Common myeloid progenitor, CD34-positive (primary cell): ENCODE results near the gene XYLT1.

Experiments
- CTCF ChIA-PET: fragments of 350-600 bp; sonication (Branson Sonifier 250); formaldehyde crosslinking; loops from one replicate; lab custom pipeline; 2021; ENCODE audit warnings: antibody characterized with exemption; lab: Charles Lee
- POLR2A ChIA-PET: fragments of 350-600 bp; sonication (Branson Sonifier 250); formaldehyde crosslinking; loops from one replicate; lab custom pipeline; 2021; ENCODE audit warnings: antibody characterized with exemption; lab: Charles Lee
- DNase-seq, 3 donors: peaks; one replicate each; pipeline versions ENCODE4 v3.0.0 to v3.0.0-alpha.2; 2013
- H3K27ac ChIP-seq, 2 experiments: 1 replicate in 1 of 2; 2 replicates in 1 of 2; pipeline ENCODE4 v1.7.0; 2013; ENCODE audit warnings: inconsistent platforms in 2 of 2, low read length in 2 of 2, mild to moderate bottlenecking in 2 of 2, low read depth in 1 of 2, moderate library complexity in 1 of 2; ENCODE audit not compliant: severe bottlenecking in 2 of 2, insufficient read depth in 1 of 2, poor library complexity in 1 of 2
- H3K27me3 ChIP-seq, 5 experiments: replicated peaks in 2 of 5; 1 replicate in 3 of 5; 2 replicates in 2 of 5; pipeline versions ENCODE4 v1.6.1 to v1.7.0; 2013; ENCODE audit warnings: low read length in 4 of 5, mild to moderate bottlenecking in 2 of 5, moderate library complexity in 2 of 5, inconsistent platforms in 1 of 5; ENCODE audit not compliant: insufficient read depth in 5 of 5, control insufficient read depth in 4 of 5
- H3K36me3 ChIP-seq, 4 experiments: 1 replicate in 2 of 4; 2 replicates in 2 of 4; pipeline versions ENCODE4 v1.6.1 to v1.7.0; 2013; ENCODE audit warnings: low read length in 3 of 4, control low read depth in 1 of 4, mild to moderate bottlenecking in 1 of 4; ENCODE audit not compliant: control insufficient read depth in 4 of 4, insufficient read depth in 4 of 4
- H3K4me1 ChIP-seq, 4 experiments: 1 replicate in 3 of 4; 2 replicates in 1 of 4; pipeline versions ENCODE4 v1.6.1 to v1.7.1; 2013; ENCODE audit warnings: low read length in 3 of 4, mild to moderate bottlenecking in 3 of 4, control low read depth in 1 of 4, inconsistent platforms in 1 of 4, moderate library complexity in 1 of 4; ENCODE audit not compliant: control insufficient read depth in 4 of 4, insufficient read depth in 4 of 4; ENCODE audit errors: control extremely low read depth in 1 of 4
- H3K4me3 ChIP-seq, 7 experiments: 1 replicate in 4 of 7; 2 replicates in 3 of 7; pipeline versions ENCODE4 v1.5.1 to v1.7.0; 2013; ENCODE audit warnings: mild to moderate bottlenecking in 7 of 7, low read length in 6 of 7, moderate library complexity in 6 of 7, inconsistent platforms in 2 of 7, low read depth in 2 of 7, control low read depth in 1 of 7; ENCODE audit not compliant: insufficient read depth in 4 of 7, control insufficient read depth in 1 of 7; ENCODE audit errors: extremely low read depth in 1 of 7
- H3K9me3 ChIP-seq, 5 experiments: 1 replicate in 4 of 5; 2 replicates in 1 of 5; pipeline versions ENCODE4 v1.6.1 to v1.7.1; 2013; ENCODE audit warnings: low read length in 4 of 5, mild to moderate bottlenecking in 2 of 5, inconsistent platforms in 1 of 5, low read depth in 1 of 5, moderate library complexity in 1 of 5; ENCODE audit not compliant: control insufficient read depth in 4 of 5, insufficient read depth in 2 of 5; ENCODE audit errors: control extremely low read depth in 1 of 5
- WGBS: methylation state at CpG from one replicate; pipeline ENCODE4 v1.1.5; 2013; ENCODE audit not compliant: insufficient coverage; 5-methylcytosine and 5-hydroxymethylcytosine counted together

XYLT1 gene

GRCh38 chr16:17453364-17454038, 17.3 kb downstream of the XYLT1 start:
- H3K27ac ChIP-seq: no peak overlapping the region
- POLR2A ChIA-PET: interaction anchor here (0.6 kb wide), 1 partner anchor 234 kb away, joined by 4 read pairs; no protein-coding TSS in a partner anchor
- no peaks in the 10 kb centered on the region for H3K9me3 ChIP-seq
- H3K27me3 ChIP-seq: no peaks in the 10 kb centered on the region
- no peak for DNase-seq
- CTCF ChIA-PET: interaction anchor here (0.7 kb wide), 1 partner anchor 11 kb away, joined by 3 read pairs; no protein-coding TSS in a partner anchor
- 95% methylated on average over 6 of the region's 8 CpGs for WGBS
- peaks cover 0 to 28% (median 11%) of the 10 kb centered on the region in 4 experiments for H3K36me3 ChIP-seq
- H3K4me3 ChIP-seq: no peak overlapping the region
- peaks cover 3 to 36% (median 11%) of the 10 kb centered on the region in 4 experiments for H3K4me1 ChIP-seq

GRCh38 chr16:17452922-17453321, 17.8 kb downstream of the XYLT1 start:
- WGBS: 67% methylated on average over 1 of the region's 2 CpGs
- Histone ChIP-seq H3K9me3 (no peaks in the 10 kb centered on the region), H3K4me3 (no peak overlapping the region), H3K36me3 (peaks cover 0 to 25% (median 11%) of the 10 kb centered on the region in 4 experiments), H3K27ac (no peak overlapping the region), H3K4me1 (peaks cover 3 to 36% (median 11%) of the 10 kb centered on the region in 4 experiments), H3K27me3 (no peaks in the 10 kb centered on the region)
- no peak for DNase-seq
- ChIA-PET POLR2A (no interaction called here), CTCF (interaction anchor here (0.7 kb wide), 1 partner anchor 10 kb away, joined by 3 read pairs; no protein-coding TSS in a partner anchor)

GRCh38 chr16:17451843-17452242, 18.9 kb downstream of the XYLT1 start:
- ChIA-PET CTCF (interaction anchor here (1.0 to 1.1 kb wide), 3 partner anchors 35 to 172 kb away, joined by 3 read pairs; no protein-coding TSS in a partner anchor), POLR2A (no interaction called here)
- peaks cover 0 to 19% (median 10%) of the 10 kb centered on the region in 4 experiments for H3K36me3 ChIP-seq
- DNase-seq: peak in 2 of 3 donors; percentile 70 to 75
- no peak overlapping the region for H3K4me3 ChIP-seq
- no peak overlapping the region for H3K27ac ChIP-seq
- peaks cover 3 to 40% (median 15%) of the 10 kb centered on the region in 4 experiments for H3K4me1 ChIP-seq
- no CpG with 5 or more reads among the region's 3 CpGs for WGBS
- no peaks in the 10 kb centered on the region for H3K27me3 ChIP-seq
- H3K9me3 ChIP-seq: no peaks in the 10 kb centered on the region

- WGBS: 93% methylated on average over 4 of the region's 7 CpGs
- H3K9me3 ChIP-seq: no peaks in the 10 kb centered on the region
- POLR2A ChIA-PET: interaction anchor here (0.6 kb wide), 1 partner anchor 303 kb away, joined by 3 read pairs; no protein-coding TSS in a partner anchor
- no peak for DNase-seq
- CTCF ChIA-PET: interaction anchor here (1.4 to 1.6 kb wide), 3 partner anchors 10 to 105 kb away, joined by 4 to 7 read pairs (median 4); no protein-coding TSS in a partner anchor
- H3K4me3 ChIP-seq: no peak overlapping the region
- H3K36me3 ChIP-seq: peaks cover 6 to 19% (median 13%) of the 10 kb centered on the region in 4 experiments
- H3K27me3 ChIP-seq: no peaks in the 10 kb centered on the region
- H3K27ac ChIP-seq: no peak overlapping the region
- H3K4me1 ChIP-seq: peaks cover 3 to 40% (median 15%) of the 10 kb centered on the region in 4 experiments
These were observed 20.5 kb downstream of the XYLT1 start for GRCh38 chr16:17450291-17450690.

- no peaks in the 10 kb centered on the region for H3K9me3 ChIP-seq
- POLR2A ChIA-PET: interaction anchor here (0.6 to 1.2 kb wide), 3 partner anchors 13 to 536 kb away, joined by 3 to 5 read pairs (median 3); no protein-coding TSS in a partner anchor
These were observed 21.8 kb downstream of the XYLT1 start for GRCh38 chr16:17448640-17449638.

GRCh38 chr16:17447101-17447569, 23.6 kb downstream of the XYLT1 start:
- no peaks in the 10 kb centered on the region for H3K9me3 ChIP-seq
- H3K4me3 ChIP-seq: no peak overlapping the region
- H3K27me3 ChIP-seq: no peaks in the 10 kb centered on the region
- peaks cover 7 to 34% (median 19%) of the 10 kb centered on the region in 4 experiments for H3K36me3 ChIP-seq
- ChIA-PET CTCF (interaction anchor here (1.0 to 1.9 kb wide), 4 partner anchors 8 to 103 kb away, joined by 3 to 4 read pairs (median 4); no protein-coding TSS in a partner anchor), POLR2A (no interaction called here)
- no peak for DNase-seq
- no peak overlapping the region for H3K27ac ChIP-seq
- 94% methylated on average over 4 of the region's 5 CpGs for whole genome bisulfite sequencing
- H3K4me1 ChIP-seq: peaks cover 3 to 27% (median 15%) of the 10 kb centered on the region in 4 experiments

More at GRCh38 chr16:17448640-17449638, 21.8 kb downstream of the XYLT1 start:
- WGBS: 30% methylated on average over 14 of the region's 15 CpGs
- H3K36me3 ChIP-seq: peaks cover 7 to 26% (median 16%) of the 10 kb centered on the region in 4 experiments
- CTCF ChIA-PET: interaction anchor here (0.9 to 1.9 kb wide), 10 partner anchors 11 to 108 kb away, joined by 3 to 7 read pairs (median 4); no protein-coding TSS in a partner anchor
- no peak overlapping the region for H3K27ac ChIP-seq
- peak in 2 of 3 donors; percentile 82 to 88 for DNase-seq
- H3K4me1 ChIP-seq: peaks cover 3 to 40% (median 15%) of the 10 kb centered on the region in 4 experiments
- H3K27me3 ChIP-seq: no peaks in the 10 kb centered on the region
- no peak overlapping the region for H3K4me3 ChIP-seq
